ENCODE measurements around the gene OR13F1.
"Not testable (repeated sequence)": the region's sequence is repeated elsewhere in the genome, so short reads cannot be mapped to it uniquely, and the experiment has no call there.

Gene OR13F1, protein sequence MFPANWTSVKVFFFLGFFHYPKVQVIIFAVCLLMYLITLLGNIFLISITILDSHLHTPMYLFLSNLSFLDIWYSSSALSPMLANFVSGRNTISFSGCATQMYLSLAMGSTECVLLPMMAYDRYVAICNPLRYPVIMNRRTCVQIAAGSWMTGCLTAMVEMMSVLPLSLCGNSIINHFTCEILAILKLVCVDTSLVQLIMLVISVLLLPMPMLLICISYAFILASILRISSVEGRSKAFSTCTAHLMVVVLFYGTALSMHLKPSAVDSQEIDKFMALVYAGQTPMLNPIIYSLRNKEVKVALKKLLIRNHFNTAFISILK

DNA sequence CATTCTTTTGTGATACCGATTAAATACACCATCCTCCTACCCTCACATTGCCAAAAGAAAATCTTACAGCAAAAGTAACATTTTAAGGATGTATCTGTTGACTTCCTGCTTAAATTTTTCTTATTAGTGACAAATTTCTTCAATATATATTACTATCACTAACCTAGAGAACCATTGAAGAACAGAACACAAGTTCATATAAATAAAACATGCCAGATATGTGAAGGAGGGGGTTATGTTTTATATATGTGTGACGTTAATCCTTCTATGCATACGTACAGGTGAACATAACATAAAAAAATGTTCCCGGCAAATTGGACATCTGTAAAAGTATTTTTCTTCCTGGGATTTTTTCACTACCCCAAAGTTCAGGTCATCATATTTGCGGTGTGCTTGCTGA is at the start of gene OR13F1:
Gene OR13F1, plus strand, starts transcription at position 301 of the 400 bp plus-strand sequence. Its CDS starts 0 bp downstream, at position 301.
- no peak for DNase-seq

DNA sequence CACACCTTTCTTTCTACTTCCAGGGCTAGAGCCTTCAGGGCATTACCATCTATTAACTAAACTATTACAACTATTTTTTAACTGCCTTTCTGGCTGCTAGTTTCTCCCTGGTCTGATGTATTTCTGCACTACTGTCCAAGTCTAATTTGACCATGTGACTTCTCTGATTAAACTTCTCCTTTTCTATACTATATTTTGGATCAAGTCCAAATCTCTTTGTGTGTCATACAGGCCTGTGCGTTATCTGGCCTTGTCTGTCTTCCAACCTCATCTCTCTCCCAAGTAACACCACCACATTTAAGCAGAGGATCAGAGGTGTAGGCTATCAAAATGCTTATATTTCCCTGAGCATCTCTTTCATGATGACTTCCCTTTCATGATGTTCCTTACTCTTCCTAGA is 47.2 kb upstream of the OR13F1 start:
- DNase-seq = no peak

- no peak for DNase-seq
These were observed 40.2 kb upstream of the OR13F1 start for GRCh38 chr9:104463864-104464263.

DNA sequence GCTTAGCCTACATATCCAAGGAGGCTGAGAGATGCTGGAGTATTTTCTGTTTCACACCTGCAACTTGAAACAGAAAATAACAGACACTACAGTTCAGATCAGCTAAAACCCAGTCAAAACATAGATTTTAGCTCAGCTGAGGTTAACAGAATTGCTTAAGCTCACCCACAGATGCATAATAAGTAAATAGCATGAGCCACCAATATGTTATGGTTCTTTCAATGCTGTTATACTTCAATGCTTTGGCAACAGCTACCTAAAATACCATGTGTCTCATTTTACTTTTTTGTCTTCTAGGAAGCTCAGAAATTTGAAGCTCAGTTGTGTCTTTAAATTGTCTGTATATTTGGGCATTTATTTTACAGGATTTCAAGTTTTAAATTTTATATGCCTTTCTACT is 35.8 kb upstream of the OR13F1 start:
- no peak for DNase-seq

GRCh38 chr9:104482921-104483570 is 21.0 kb upstream of the OR13F1 start:
- DNase-seq = no peak

DNA sequence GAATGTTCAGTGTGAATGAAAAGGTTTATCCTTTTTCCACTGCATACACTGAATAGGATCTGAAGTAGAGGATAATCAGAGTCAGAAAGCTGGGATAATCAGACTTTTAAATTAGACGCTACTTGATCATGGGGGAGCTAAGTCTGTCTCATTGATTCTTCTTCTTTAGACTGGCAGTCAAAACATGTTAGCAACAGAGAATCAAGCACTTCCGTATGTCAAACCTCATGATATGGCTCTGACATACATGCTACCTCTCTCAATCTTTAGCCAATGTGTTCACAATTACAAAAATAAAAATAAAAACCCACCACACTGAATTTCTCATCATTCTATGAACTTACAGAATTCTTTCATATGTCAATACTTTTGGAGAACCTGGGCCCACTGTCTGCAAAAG is 19.0 kb upstream of the OR13F1 start:
- no peak for DNase-seq

DNA sequence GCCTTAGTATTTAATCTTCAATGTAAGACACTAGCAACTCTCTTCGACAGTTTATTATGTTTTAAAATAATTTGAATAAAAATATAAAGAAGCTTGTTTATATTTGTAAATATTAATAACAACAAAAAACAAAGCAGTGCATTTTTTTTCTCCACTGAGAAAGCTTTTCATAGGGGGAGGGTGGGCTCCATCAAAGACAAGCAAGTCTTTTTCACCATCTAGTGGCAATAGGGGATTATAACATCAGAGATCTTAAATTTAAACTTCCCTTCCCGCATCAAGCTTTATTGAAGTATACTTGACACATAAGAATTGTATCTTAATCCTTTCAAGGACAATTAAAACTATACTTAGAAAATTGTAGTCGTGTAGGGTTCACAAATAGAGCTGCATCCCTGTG is 9.3 kb upstream of the OR13F1 start:
- DNase-seq = peak; percentile 42

- no peak for DNase-seq
These were observed 623 bp upstream of the OR13F1 start for GRCh38 chr9:104503440-104503839.

DNA sequence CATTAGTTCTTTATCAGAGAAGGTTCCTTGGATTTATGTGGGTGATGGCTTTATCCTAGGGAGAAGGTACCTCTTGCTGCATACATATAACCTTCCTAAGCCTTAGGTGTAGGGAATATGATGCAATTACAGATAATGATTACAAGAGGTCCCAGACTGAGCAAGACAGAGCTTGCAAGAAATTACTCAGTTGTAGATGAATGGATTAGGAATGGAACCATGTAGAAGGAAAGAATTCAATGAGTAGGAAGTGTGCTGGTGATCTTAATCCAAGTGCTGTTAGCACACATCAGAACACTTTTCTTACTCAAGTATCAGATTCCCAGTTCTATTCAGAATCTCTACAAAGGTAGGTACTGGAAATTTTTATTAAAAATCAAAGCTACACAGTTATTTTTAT is 2.5 kb downstream of the OR13F1 start:
- no peak for DNase-seq

GRCh38 chr9:104514901-104515300 is 10.8 kb downstream of the OR13F1 start:
- no peak for DNase-seq

- not testable (repeated sequence) for DNase-seq
These were observed 16.2 kb downstream of the OR13F1 start for GRCh38 chr9:104520241-104520640.

GRCh38 chr9:104527109-104527508 is 23.0 kb downstream of the OR13F1 start, which contains the start of gene OR13C4:
Gene OR13C4, minus strand, starts transcription at chr9:104527209. Its CDS starts 0 bp downstream, at chr9:104527209.
- DNase-seq = no peak

DNA sequence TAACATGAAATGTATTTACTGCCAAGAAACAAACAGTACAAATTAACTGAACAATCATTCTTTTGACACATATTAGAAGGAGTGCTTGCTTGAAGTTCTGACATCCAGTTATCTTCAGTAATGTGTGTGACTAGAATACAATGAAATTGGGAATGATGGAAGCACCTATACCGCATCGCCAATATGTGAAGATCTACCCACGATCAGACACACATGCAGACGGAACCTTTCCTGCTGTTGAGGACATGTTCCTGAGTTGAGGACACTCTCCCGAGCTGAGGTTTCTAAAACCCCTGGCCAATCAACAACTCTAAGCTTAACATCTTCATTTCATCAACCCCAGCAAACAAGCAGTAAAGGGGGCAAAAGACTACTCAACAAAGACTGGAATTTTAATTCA is 32.7 kb downstream of the OR13F1 start, which contains the start of gene OR13C3:
Gene OR13C3, minus strand, starts transcription at position 101 of the 400 bp plus-strand sequence. CDS start 133 bp downstream, outside the sequence.
- DNase-seq = no peak

- DNase-seq = no peak
These were observed 35.2 kb downstream of the OR13F1 start for GRCh38 chr9:104539275-104539674.

DNA sequence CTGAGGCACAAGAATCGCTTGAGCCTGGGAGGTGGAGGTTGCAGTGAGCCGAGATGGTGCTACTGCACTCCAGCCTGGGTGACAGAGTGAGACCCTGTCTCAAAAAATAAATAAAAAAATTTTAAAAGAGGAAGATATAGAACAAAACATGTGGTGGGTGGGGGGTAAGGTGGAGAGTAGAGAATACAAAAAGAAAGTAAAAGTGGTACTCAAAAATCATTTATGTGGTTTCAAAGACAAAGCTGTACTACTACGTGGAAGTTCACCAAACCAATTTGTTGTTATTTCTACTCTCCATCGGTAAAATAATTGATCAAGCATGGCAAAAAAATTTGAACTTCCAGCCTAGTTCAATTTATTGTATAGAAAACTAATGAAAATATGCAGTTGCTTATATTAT is 40.6 kb downstream of the OR13F1 start:
- no peak for DNase-seq

DNA sequence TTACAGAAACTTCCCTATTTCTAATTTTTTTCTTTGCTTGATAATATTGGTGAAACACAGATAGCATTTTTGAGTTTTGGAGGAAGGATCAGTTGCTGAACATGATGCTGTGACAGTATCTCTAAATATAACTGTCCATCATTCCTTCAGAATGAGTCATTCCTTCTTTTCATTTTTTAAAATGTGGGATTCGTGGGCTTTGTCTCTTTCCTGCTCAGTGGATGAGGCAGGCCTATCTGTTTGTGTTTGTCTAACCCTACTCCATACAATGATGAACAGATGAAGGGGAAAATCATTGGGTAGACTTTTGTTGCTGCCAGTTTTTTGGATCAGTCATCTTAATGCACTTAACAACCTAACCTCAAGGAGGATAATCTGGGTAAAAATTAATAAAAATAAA is 49.2 kb downstream of the OR13F1 start:
- DNase-seq = no peak
